Adrenal gland (tissue), 12 donors: ENCODE results near the gene ATE1. TPM values are rescaled to one million over a fixed set of nuclear protein-coding genes. Genes with fewer than 3 reads are reported as not detected.

Experiments
- DNase-seq, 7 donors: peaks; one replicate each; pipeline ENCODE4 v3.0.0-alpha.2; 2019 to 2020
- H3K27ac ChIP-seq, 5 donors: fragments of 200-600 bp; sonication (generic) in 4 of 5; 1 replicate in 3 of 5; 2 replicates in 2 of 5; pipeline versions ENCODE4 v1.5.1 to v1.8.0; 2016 to 2020; ENCODE audit warnings: mild to moderate bottlenecking in 1 of 5
- H3K27me3 ChIP-seq: fragments of 200-600 bp; 2 replicates; pipeline ENCODE4 v1.8.0; 2021
- H3K36me3 ChIP-seq, 2 donors: fragments of 200-600 bp; replicated peaks in 1 of 2; 1 replicate in 1 of 2; 2 replicates in 1 of 2; pipeline versions ENCODE4 v1.5.1 to v1.8.0; 2018 to 2022
- H3K4me1 ChIP-seq, 2 donors: fragments of 200-600 bp; replicated peaks in 1 of 2; 1 replicate in 1 of 2; 2 replicates in 1 of 2; pipeline versions ENCODE4 v1.5.1 to v1.8.0; 2018 to 2021
- H3K4me3 ChIP-seq, 4 donors: fragments of 200-600 bp; sonication (generic) in 3 of 4; one replicate each; pipeline ENCODE4 v1.5.1; 2016 to 2018
- H3K9me3 ChIP-seq, 3 donors: fragments of 200-600 bp; sonication (generic) in 1 of 3; replicated peaks in 1 of 3; 1 replicate in 2 of 3; 2 replicates in 1 of 3; pipeline versions ENCODE4 v1.5.1 to v1.8.0; 2016 to 2021
- CTCF ChIP-seq, 6 experiments: fragments of 450-650 bp in 4 of 6; fragments of 200-600 bp in 2 of 6; sonication (generic) in 1 of 6; IDR thresholded peaks; 1 replicate in 5 of 6; 2 replicates in 1 of 6; pipeline versions ENCODE4 v1.5.1 to v1.8.0; 2016 to 2021; ENCODE audit warnings: antibody characterized with exemption in 6 of 6, mild to moderate bottlenecking in 2 of 6, moderate library complexity in 1 of 6
- POLR2A ChIP-seq, 2 donors: fragments of 450-650 bp; IDR thresholded peaks; one replicate each; pipeline ENCODE4 v1.6.1; 2017; ENCODE audit warnings: antibody characterized with exemption in 2 of 2, mild to moderate bottlenecking in 2 of 2, moderate library complexity in 1 of 2
- WGBS, 4 donors: extraction: QIAGEN DNeasy Blood & Tissue Kit in 2 of 4; methylation state at CpG; one replicate each; pipeline versions ENCODE4 v1.1.5 to v1.1.7; 2013 to 2017; 5-methylcytosine and 5-hydroxymethylcytosine counted together
- intact Hi-C, 2 donors: fragments of 100-400 bp; cut with DNase I; formaldehyde crosslinking; loops; one replicate each; pipeline versions ENCODE4 v1.14.1 to v1.15.0; 2022 to 2023
- polyA plus RNA-seq, 3 donors: library from polyadenylated mRNA; stranded (reverse); fragments of 200-250 nt in 2 of 3; fragments of 350-450 nt in 1 of 3; fragmentation: Illumina TruSeq in 1 of 3; extraction: RNeasy Lipid Tissue Mini Kit (QIAGEN cat#74804) in 1 of 3; gene quantifications; one replicate each; pipeline ENCODE4 v1.2.3, GENCODE V29; 2013 to 2014
- total RNA-seq, 9 donors: library from RNA; depleted of rRNA in 4 of 9; stranded (reverse); fragments of >200 nt in 4 of 9; fragments of 120-200 nt in 1 of 9; fragmentation: NEBNext Ultra II Directional in 1 of 9; extraction: Animal tissue kit (Norgen Biotek cat#: 25700) in 1 of 9; gene quantifications; one replicate each; pipeline versions ENCODE4 v1.1.0 to v1.2.4, GENCODE V29; 2013 to 2023
- donor health status: healthy with polysubstance abuse.
- donor health status: Bipolar disorder and iron deficiency.
- donor health status: DM: yes; HTN: yes; CAD: no.
- donor health status: DM: no; HTN: no; CAD: no.
- donor health status: DM: no; HTN: no; CAD: no.
- donor health status: DM: yes; HTN: yes; CAD: no.

Gene ATE1
- total and polyA plus RNA-seq, 12 donors, result 4.2 to 53.7 (median 31.9) TPM

DNA sequence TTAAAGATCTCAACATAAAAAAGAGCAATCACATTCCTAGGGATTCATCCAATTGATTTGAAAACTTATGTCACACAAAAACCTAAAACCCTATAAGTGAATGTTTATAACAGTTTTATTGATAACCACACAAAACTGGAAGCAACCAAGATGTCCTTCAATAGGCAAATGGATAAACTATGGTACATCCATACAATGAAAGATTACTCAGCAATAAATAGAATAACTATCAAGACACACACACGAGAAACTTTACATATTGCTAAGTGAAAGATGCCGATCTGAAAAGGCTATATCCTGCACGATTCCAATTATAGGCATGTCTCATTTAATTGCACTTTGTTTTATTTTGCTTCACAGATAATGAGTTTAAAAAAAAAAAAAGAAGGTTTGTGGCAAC, 83.3 kb downstream of the ATE1 start:
- peaks cover 0 to 5% (median 0%) of the 10 kb centered on the region in 3 donors for H3K9me3 ChIP-seq
- peaks cover 0 to 3% of the 10 kb centered on the region in 2 donors for H3K36me3 ChIP-seq
- intact Hi-C loops, result no loop called here
- DNase-seq, result no peak
- 66 to 85% (median 82%) methylated on average over 3 of the region's 3 CpGs for WGBS, 4 donors
- peaks cover 0 to 11% of the 10 kb centered on the region in 2 donors for H3K4me1 ChIP-seq
- no peaks in the 10 kb centered on the region for H3K27me3 ChIP-seq
- H3K27ac ChIP-seq, result no peak overlapping the region
- H3K4me3 ChIP-seq, result no peak overlapping the region
- TF ChIP-seq CTCF (IDR thresholded peaks at IDR 0.05), result no peak
- no peak for TF ChIP-seq POLR2A (IDR thresholded peaks at IDR 0.05)

GRCh38 chr10:121843379-121843778, 84.5 kb downstream of the ATE1 start:
- no peak for TF ChIP-seq POLR2A (IDR thresholded peaks at IDR 0.05)
- no peak for TF ChIP-seq CTCF (IDR thresholded peaks at IDR 0.05)
- H3K27ac ChIP-seq, result no peak overlapping the region
- DNase-seq, result no peak
- intact Hi-C loops, result no loop called here
- peaks cover 0 to 3% of the 10 kb centered on the region in 2 donors for H3K36me3 ChIP-seq
- no peaks in the 10 kb centered on the region for H3K27me3 ChIP-seq
- H3K4me3 ChIP-seq, result no peak overlapping the region
- H3K9me3 ChIP-seq, result peaks cover 0 to 5% (median 0%) of the 10 kb centered on the region in 3 donors
- WGBS, 4 donors, result 90 to 96% (median 93%) methylated on average over 2 of the region's 2 CpGs
- H3K4me1 ChIP-seq, result peaks cover 0 to 11% of the 10 kb centered on the region in 2 donors

- Histone ChIP-seq H3K27me3 (no peaks in the 10 kb centered on the region), H3K4me3 (no peak overlapping the region), H3K36me3 (no peaks in the 10 kb centered on the region), H3K4me1 (peaks cover 0 to 11% of the 10 kb centered on the region in 2 donors), H3K27ac (no peak overlapping the region), H3K9me3 (peaks cover 0 to 5% (median 0%) of the 10 kb centered on the region in 3 donors)
- TF ChIP-seq CTCF (IDR thresholded peaks at IDR 0.05) (no peak), POLR2A (IDR thresholded peaks at IDR 0.05) (no peak)
- no peak for DNase-seq
- intact Hi-C loops, result no loop called here
Observed at GRCh38 chr10:121841862-121842261, 86.0 kb downstream of the ATE1 start.

DNA sequence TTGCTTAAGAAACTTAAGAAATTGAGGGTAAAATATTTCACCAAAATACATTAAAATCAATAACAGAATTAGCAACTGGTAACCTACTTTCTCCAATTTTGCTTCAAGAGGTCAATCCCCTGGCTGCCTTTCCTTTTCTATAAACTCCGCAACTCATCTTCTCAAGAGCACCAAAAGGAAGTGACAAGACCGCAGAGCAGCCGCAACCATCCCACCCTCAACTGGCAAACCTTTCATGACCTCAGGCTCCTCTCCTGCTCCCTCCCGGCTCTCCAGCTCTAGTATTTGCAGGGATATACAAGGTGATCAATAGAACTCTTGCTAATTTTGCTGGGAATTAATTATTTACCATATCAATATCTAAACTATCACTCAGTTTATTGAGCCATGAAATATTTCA, 88.9 kb downstream of the ATE1 start:
- Histone ChIP-seq H3K27me3 (no peaks in the 10 kb centered on the region), H3K4me1 (peaks cover 0 to 11% of the 10 kb centered on the region in 2 donors), H3K9me3 (peaks cover 0 to 4% (median 0%) of the 10 kb centered on the region in 3 donors), H3K27ac (no peak overlapping the region), H3K36me3 (no peaks in the 10 kb centered on the region), H3K4me3 (no peak overlapping the region)
- intact Hi-C loops, result no loop called here
- DNase-seq, result no peak
- WGBS, 4 donors, result 93 to 97% (median 96%) methylated on average over 4 of the region's 4 CpGs
- TF ChIP-seq POLR2A (IDR thresholded peaks at IDR 0.05) (no peak), CTCF (IDR thresholded peaks at IDR 0.05) (no peak)
